Keratinocyte (primary cell): Measurements from ENCODE around the gene UBXN4. TPM values are rescaled to one million over a fixed set of nuclear protein-coding genes. Genes with fewer than 3 reads are reported as not detected.

ENCODE experiments used
- DNase-seq: peaks from one replicate; pipeline ENCODE4 v3.0.0-alpha.2; 2011; ENCODE audit warnings: low read depth, missing footprints, low spot score
- FAIRE-seq: peaks from 2 replicates; lab custom pipeline; 2011; peaks lifted over from hg19 to GRCh38; lab: Jason Lieb, UNC
- H2AFZ ChIP-seq: 2 replicates; pipeline ENCODE4 v1.6.0; 2012; ENCODE audit warnings: low read length, control low read depth, inconsistent platforms; ENCODE audit not compliant: control insufficient read depth
- H3K27ac ChIP-seq: 2 replicates; pipeline ENCODE4 v1.5.1; 2011; ENCODE audit warnings: low read length; ENCODE audit not compliant: control insufficient read depth, insufficient read depth
- H3K27me3 ChIP-seq: 3 replicates; pipeline ENCODE4 v1.6.0; 2011; ENCODE audit warnings: low read length; ENCODE audit not compliant: control insufficient read depth, insufficient read depth; ENCODE audit errors: extremely low read depth
- H3K36me3 ChIP-seq, 2 experiments: 2 replicates in 1 of 2; 3 replicates in 1 of 2; pipeline ENCODE4 v1.5.1; 2011; ENCODE audit warnings: low read length in 2 of 2, mild to moderate bottlenecking in 1 of 2; ENCODE audit not compliant: control insufficient read depth in 2 of 2, insufficient read depth in 2 of 2; ENCODE audit errors: extremely low read depth in 1 of 2
- H3K4me1 ChIP-seq: 3 replicates; pipeline ENCODE4 v1.5.1; 2011; ENCODE audit warnings: low read length; ENCODE audit not compliant: control insufficient read depth, insufficient read depth; ENCODE audit errors: extremely low read depth
- H3K4me2 ChIP-seq: 3 replicates; pipeline ENCODE4 v1.6.0; 2011; ENCODE audit warnings: low read depth, low read length; ENCODE audit not compliant: control insufficient read depth, insufficient read depth; ENCODE audit errors: extremely low read depth
- H3K4me3 ChIP-seq, 3 experiments: fragments of 200-600 bp in 1 of 3; sonication (generic) in 1 of 3; 2 replicates in 2 of 3; 3 replicates in 1 of 3; pipeline ENCODE4 v1.5.1; 2011 to 2016; ENCODE audit warnings: low read length in 3 of 3, mild to moderate bottlenecking in 3 of 3, control low read depth in 2 of 3, inconsistent platforms in 1 of 3, low read depth in 1 of 3, mixed read lengths in 1 of 3, mixed run types in 1 of 3, moderate library complexity in 1 of 3; ENCODE audit not compliant: control insufficient read depth in 2 of 3, insufficient read depth in 2 of 3; ENCODE audit errors: extremely low read depth in 1 of 3
- H3K79me2 ChIP-seq: 2 replicates; pipeline ENCODE4 v1.6.0; 2012; ENCODE audit warnings: low read length; ENCODE audit not compliant: control insufficient read depth, insufficient read depth
- H3K9ac ChIP-seq: 3 replicates; pipeline ENCODE4 v1.6.0; 2011; ENCODE audit warnings: low read length; ENCODE audit not compliant: control insufficient read depth, insufficient read depth; ENCODE audit errors: extremely low read depth
- H3K9me1 ChIP-seq: 3 replicates; pipeline ENCODE4 v1.6.0; 2011; ENCODE audit warnings: low read length; ENCODE audit not compliant: control insufficient read depth, insufficient read depth; ENCODE audit errors: extremely low read depth
- H3K9me3 ChIP-seq: 2 replicates; pipeline ENCODE4 v1.5.1; 2012; ENCODE audit warnings: low read depth, low read length; ENCODE audit not compliant: control insufficient read depth
- H4K20me1 ChIP-seq: 3 replicates; pipeline ENCODE4 v1.6.0; 2011; ENCODE audit warnings: low read length; ENCODE audit not compliant: control insufficient read depth, insufficient read depth; ENCODE audit errors: extremely low read depth
- CTCF ChIP-seq, 3 experiments: IDR thresholded peaks in 1 of 3; conservative IDR thresholded peaks in 1 of 3; optimal IDR thresholded peaks in 1 of 3; 2 replicates in 2 of 3; 3 replicates in 1 of 3; pipeline versions ENCODE3 to v1.5.1; 2011; ENCODE audit warnings: low read length in 3 of 3, mild to moderate bottlenecking in 3 of 3, moderate library complexity in 2 of 3, control low read depth in 1 of 3, inconsistent platforms in 1 of 3; ENCODE audit not compliant: insufficient read depth in 2 of 3; ENCODE audit errors: extremely low read depth in 1 of 3
- EZH2 ChIP-seq: IDR thresholded peaks from one replicate; pipeline ENCODE4 v1.6.1; 2012; ENCODE audit warnings: inconsistent platforms, mild to moderate bottlenecking, low read length, moderate library complexity
- dilution Hi-C: fragments of 300-500 bp; cut with MboI; formaldehyde crosslinking; loops from one replicate; pipeline ENCODE4 v1.7.0; 2020; ENCODE audit warnings: low sequenced_read_pairs; ENCODE audit not compliant: extremely low pct_ligation_motif_present
- polyA plus RNA-seq, 5 experiments: library from polyadenylated mRNA; depleted of rRNA in 3 of 5; stranded (reverse) in 3 of 5; stranded (forward) in 1 of 5; unstranded in 1 of 5; fragments of >200 nt; gene quantifications; 1 replicate in 1 of 5; 2 replicates in 3 of 5; 3 replicates in 1 of 5; pipeline versions ENCODE4 v1.2.1 to v1.2.3, GENCODE V29; 2011 to 2012; ENCODE audit warnings: missing spikeins in 2 of 5, low read depth in 1 of 5, low replicate concordance in 1 of 5

The UBXN4 gene
- polyA plus RNA-seq, 1 donor (not counting 4 experiments of a cell fraction or from before 2014, with no cell fraction given): 92.2 TPM

- H3K4me3 ChIP-seq: no peak overlapping the region
- H2AFZ ChIP-seq: no peak overlapping the region
- H3K4me1 ChIP-seq: peaks cover 7% of the 10 kb centered on the region
- no peaks in the 10 kb centered on the region for H3K79me2 ChIP-seq
- dilution Hi-C loops: no loop called here
- no peak overlapping the region for H3K27ac ChIP-seq
- DNase-seq (no peak), FAIRE-seq (no peak)
- no peaks in the 10 kb centered on the region for H3K9me1 ChIP-seq
- H3K4me2 ChIP-seq: no peak overlapping the region
- no peaks in the 10 kb centered on the region for H4K20me1 ChIP-seq
- TF ChIP-seq CTCF (optimal IDR thresholded peaks at IDR 0.05 in 1 of 3, IDR thresholded peaks at IDR 0.05 in 1 of 3, conservative IDR thresholded peaks at IDR 0.05 in 1 of 3; ENCODE audit: extremely low read depth in 1 of 3, insufficient read depth in 2 of 3, low read length in 3 of 3) (no peak), EZH2 (no peak)
- H3K9ac ChIP-seq: no peak overlapping the region
- H3K27me3 ChIP-seq: no peaks in the 10 kb centered on the region
- H3K36me3 ChIP-seq: peaks cover 26 to 28% of the 10 kb centered on the region in 2 experiments
- H3K9me3 ChIP-seq: no peaks in the 10 kb centered on the region
Measured at GRCh38 chr2:135775420-135775819, 33.8 kb downstream of the UBXN4 start.

- FAIRE-seq (no peak), DNase-seq (no peak)
- H3K27me3 ChIP-seq: no peaks in the 10 kb centered on the region
- no peak overlapping the region for H3K9ac ChIP-seq
- no peak overlapping the region for H3K4me3 ChIP-seq
- no peak overlapping the region for H3K4me2 ChIP-seq
- H3K36me3 ChIP-seq: peaks cover 22 to 27% of the 10 kb centered on the region in 2 experiments
- H4K20me1 ChIP-seq: no peaks in the 10 kb centered on the region
- no peak overlapping the region for H3K27ac ChIP-seq
- H3K9me1 ChIP-seq: no peaks in the 10 kb centered on the region
- H3K4me1 ChIP-seq: peaks cover 7% of the 10 kb centered on the region
- H2AFZ ChIP-seq: no peak overlapping the region
- no peaks in the 10 kb centered on the region for H3K79me2 ChIP-seq
- dilution Hi-C loops: no loop called here
- no peaks in the 10 kb centered on the region for H3K9me3 ChIP-seq
- TF ChIP-seq EZH2 (no peak), CTCF (optimal IDR thresholded peaks at IDR 0.05 in 1 of 3, IDR thresholded peaks at IDR 0.05 in 1 of 3, conservative IDR thresholded peaks at IDR 0.05 in 1 of 3; ENCODE audit: extremely low read depth in 1 of 3, insufficient read depth in 2 of 3, low read length in 3 of 3) (no peak)
Measured at GRCh38 chr2:135776367-135776766, 34.7 kb downstream of the UBXN4 start.
